Hindlimb muscle (tissue), 1 donor: Measurements from ENCODE around the gene ZNF888. TPM values are rescaled to one million over a fixed set of nuclear protein-coding genes. Genes with fewer than 3 reads are reported as not detected.
"Not testable (repeated sequence)": the region's sequence is repeated elsewhere in the genome, so short reads cannot be mapped to it uniquely, and the experiment has no call there.

Source experiments
- DNase-seq: peaks from one replicate; pipeline ENCODE4 v3.0.0-alpha.2; 2013
- polyA plus RNA-seq: library from polyadenylated mRNA; unstranded; fragments of 120-200 nt; gene quantifications from one replicate; pipeline ENCODE4 v1.2.1, GENCODE V29; 2013; ENCODE audit not compliant: insufficient read length

The ZNF888 gene
- polyA plus RNA-seq, 1 donor: 3.2 TPM

DNA sequence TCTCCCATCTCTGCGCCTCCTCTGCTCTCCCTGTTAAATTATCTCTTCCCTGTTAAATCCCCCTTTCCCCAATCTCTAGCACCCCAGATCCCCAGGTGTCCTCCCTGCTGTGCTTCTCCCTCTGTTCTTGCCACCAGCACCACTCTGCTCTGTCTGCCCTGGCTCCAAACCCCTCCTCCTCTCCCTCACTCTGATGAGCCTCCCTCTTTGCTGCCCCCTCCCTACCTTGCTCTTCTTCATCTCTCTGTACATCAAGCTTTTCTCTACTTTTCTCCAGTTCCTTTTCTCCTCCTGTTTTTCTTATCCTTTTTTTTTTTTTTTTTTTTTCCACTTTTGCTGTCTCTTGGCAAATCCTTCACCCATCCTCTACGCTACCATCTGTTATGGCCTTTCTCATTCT is 18.3 kb upstream of the ZNF888 start:
- not testable (repeated sequence) for DNase-seq

DNA sequence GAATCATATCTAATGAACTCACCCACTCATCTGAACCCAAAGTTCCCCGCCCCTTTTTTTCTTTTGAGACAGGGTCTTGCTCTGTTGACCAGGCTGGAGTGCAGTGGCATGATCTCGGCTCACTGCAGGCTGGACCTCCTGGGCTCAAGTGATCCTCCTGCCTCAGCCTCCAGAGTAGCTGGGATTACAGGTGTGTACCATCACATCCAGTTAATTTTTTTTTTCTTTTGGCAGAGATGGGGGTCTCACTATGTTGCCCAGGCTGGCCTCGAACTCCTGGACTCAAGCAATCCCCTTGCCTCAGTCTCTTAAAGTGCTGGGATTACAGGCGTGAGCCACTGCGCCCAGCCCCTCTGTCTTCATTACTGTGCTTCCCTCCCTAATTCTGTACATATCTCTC is 17.7 kb upstream of the ZNF888 start:
- not testable (repeated sequence) for DNase-seq

DNA sequence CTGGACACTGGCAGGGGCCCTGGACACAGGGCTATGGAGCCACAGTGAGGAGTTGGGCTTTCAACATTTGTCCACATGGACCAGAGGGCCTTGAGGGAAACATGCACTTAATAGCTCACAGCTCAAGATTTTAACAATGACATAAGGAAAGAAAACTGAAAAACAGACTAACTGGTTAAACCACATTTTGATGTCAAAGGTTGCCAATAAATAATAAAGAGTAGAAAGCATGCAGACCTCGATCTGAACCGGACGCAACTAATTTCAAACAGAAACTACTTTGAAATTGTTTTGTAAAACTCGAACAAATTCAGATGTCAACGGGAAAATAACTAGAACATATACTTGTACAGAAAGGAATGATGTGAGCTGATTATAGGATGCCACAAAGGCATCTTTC is 15.5 kb upstream of the ZNF888 start:
- DNase-seq: no peak

DNA sequence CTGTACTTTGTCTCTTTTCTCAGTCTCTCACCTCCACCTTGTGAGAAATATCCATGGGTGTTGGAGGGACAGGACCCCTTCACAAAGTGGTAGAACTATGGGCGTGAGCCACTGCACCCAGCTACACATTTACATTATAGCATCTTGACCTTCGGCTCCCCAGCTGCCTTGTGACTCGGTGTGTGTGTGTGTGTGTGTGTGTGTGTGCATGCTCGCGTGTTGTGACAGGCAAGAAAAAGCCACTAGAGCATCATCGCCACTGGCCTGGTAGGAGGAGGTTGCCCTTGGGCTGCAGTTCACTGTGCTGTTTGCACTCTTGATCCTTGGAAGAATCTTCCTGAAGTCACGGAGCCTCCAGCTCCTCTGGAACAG is 13.7 kb upstream of the ZNF888 start:
- DNase-seq: no peak

DNA sequence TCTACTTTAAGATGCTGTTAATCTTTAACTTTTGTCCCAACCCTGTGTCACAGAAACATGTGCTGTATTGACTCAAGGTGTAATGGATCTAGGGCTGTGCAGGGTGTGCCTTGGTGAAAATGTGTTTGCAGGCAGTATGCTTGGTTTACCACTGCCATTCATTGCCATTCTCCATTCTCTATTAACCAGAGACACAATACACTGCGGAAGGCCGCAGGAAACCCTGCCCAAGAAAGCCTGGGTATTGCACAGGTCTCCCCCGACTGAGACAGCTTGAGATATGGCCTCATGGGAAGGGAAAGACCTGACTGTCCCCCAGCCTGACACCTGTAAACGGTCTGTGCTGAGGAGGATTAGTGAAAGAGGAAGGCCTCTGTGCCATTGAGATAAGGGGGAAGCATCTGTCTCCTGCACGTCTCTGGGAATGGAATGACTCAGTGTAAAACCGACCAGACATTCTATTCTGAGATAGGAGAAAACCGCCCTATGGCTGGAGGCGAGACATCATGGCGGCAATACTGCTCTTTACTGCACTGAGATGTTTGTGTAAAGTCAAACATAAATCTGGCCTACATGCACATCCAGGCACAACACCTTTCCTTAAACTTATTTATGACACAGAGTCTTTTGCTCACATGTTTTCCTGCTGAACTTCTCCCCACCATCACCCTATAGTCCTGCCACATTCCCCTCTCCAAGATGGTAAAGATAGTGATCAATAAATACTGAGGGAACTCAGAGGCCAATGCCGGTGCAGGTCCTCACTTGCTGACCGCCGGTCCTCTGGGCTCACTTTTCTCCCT is 13.1 kb upstream of the ZNF888 start:
- DNase-seq: no peak

GRCh38 chr19:52935434-52935833 is 12.2 kb upstream of the ZNF888 start:
- no peak for DNase-seq

DNA sequence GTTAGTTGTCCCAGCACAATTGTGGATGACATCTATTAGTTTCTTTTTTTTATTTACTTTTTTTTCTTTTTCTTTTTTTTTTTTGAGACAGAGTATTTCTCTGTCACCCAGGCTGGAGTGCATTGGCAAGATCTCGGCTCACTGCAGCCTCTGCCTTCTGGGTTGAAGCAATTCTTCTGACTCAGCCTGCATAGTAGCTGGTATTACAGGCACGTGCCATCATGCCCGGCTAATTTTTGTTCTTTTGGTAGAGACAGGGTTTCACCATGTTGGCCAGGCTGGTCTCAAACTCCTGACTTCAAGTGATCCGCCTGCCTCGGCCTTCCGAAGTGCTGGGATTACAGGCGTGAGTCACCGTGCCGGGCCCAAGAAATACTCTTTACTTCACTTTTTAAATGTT is 1.4 kb upstream of the ZNF888 start:
- DNase-seq: not testable (repeated sequence)

DNA sequence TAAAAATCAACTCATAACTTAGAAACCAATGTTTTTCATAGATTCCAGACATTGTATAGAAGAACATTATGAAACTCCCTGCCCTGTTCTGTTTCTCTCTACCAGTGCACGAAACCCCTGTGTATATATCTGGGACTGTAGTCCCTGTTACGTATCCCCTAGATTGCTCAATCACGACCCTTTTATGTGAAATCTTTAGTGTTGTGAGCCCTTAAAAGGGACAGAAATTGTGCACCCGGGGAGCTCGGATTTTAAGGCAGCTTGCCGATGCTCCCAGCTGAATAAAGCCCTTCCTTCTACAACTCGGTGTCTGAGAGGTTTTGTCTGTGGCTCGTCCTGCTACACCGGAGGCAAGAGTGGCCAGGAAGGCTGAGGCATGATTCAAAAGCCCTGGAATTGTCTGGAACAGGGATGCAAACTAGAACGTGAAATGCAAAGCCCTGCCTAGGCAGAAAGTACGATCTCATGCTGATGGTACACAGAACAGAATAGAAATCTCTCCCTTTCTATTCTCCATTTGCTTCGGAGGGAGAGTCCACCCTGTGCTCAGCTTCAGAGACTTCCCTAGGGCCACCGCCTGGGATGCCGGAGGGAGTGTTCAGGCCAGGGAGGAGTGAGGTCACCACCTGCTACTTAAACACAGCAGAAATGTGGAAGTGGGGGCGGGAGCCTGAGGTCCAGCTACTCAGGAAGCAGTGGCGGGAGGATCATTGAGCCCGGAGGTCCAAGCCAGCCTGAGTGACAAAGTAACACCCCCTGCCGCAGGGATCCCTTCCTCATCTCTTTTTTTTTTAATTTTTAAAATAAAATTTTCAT is 758 bp upstream of the ZNF888 start:
- peak; percentile 15 for DNase-seq

- no peak for DNase-seq
Measured at GRCh38 chr19:52917531-52917930, 5.7 kb downstream of the ZNF888 start.

DNA sequence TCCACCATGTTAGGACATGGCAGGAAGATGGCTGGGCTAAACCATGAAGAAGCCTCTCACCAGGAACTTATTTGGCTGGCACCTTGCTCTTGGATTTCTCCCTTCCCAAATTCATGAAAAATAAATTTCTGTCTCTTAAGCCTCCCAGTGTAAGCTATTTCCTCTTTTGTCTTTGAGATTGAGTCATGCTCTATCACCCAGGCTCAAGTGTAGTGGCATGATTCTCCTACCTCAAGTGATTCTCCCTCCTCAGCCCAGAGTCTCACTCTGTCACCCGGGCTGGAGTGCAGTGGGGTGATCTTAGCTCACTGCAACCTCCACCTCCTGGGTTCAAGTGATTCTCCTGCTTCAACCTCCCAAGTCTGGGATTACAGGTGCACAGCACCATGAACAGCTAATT is 12.6 kb downstream of the ZNF888 start:
- no peak for DNase-seq

GRCh38 chr19:52904052-52904780 is 19.0 kb downstream of the ZNF888 start:
- DNase-seq: not testable (repeated sequence)

DNA sequence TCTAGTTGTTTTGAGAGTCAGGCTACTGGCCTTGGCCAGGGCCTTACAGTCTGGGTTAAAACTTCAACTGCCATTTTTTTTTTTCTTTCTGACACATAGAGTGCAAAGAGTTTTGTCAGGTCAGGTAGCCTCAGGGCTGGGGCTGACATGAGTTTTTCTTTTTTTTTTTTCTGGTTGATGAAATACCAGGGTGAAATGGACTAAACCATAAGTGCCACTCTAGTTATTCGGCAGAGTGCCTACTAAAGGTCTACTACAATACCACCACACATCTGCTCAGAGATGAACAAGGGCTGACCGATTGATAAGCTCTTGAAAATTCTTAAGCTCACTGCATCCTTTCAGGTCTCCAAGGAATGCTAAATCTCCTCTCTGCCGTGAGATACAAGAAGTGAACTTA is 21.4 kb downstream of the ZNF888 start:
- DNase-seq: no peak

DNA sequence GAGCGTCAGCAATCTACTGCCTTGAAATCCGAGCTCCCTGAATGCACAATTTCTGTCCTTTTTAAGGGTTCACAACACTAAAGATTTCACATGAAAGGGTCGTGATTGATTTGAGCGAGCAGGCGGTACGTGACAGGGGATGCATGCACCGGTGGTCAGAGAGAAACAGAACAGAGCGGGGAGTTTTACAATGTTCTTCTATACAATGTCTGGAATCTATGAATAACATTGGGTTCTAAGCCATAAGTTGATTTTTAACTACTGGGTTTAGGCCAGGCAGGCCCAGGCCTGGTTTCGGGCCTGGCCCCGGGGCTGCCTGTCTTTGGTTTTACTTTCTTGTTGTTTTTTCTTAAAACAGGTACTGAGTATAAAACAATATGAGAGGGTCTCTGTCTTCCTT is 24.6 kb downstream of the ZNF888 start:
- not testable (repeated sequence) for DNase-seq

- no peak for DNase-seq
Measured at GRCh38 chr19:52898101-52898500, 25.1 kb downstream of the ZNF888 start.

- DNase-seq: peak; percentile 95
Measured at GRCh38 chr19:52897138-52897935, 25.9 kb downstream of the ZNF888 start, which contains the start of gene ZNF320. Gene ZNF320 (minus strand): TSS chr19:52897635. CDS start chr19:52890255, 7,380 bp downstream.

DNA sequence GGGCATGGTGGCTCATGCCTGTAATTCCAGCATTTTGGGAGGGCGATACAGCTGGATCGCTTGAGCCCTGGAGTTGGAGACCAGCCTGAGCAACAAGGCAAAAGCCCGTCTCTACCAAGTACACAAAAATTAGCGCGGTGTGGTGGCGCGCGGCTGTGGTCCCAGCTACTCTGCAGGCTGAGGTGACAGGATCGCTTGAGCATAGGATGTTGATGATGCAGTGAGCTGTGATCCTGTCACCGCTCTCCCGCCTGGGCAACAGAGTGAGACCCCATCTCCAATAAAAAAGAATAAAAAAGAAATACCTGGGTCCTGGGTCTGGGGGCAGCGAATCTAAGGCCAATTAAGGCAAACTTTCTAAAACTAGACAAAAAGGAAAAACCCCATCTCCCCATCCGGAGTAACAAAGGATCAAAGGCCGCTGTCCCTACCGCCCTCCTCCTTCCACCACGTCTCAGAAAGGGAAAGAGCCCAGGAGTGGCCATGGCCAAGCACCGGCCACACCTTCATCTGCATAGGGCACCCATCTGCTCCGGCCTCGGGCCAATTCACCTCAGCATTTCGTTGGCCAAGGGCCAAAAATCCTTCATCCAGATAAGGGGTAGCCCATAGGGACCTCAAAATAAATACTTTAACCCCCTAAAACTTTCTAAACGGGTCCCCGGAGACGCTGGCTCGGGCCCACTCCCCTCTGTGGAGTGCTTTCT is 26.6 kb downstream of the ZNF888 start:
- no peak for DNase-seq

- DNase-seq: no peak
Measured at GRCh38 chr19:52891336-52891735, 31.9 kb downstream of the ZNF888 start.

DNA sequence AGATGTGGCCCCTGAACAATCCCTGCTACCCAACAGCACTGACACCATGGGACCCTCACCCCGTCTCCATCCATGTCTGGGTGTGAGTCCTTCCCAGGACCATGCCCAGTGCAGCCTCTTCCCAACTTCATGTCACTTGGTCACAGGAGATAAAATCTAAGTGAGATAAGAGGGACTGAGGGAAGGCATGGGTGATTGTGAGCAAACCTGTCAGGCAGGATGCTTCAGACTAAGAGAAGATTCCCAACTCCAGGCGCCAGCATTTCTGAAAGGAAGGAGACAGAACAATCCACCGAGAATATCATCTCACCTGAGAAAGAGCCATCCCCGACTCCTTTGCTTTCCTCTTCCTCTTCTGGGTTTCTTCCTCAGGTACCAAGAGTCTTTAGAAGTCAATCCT is 33.3 kb downstream of the ZNF888 start:
- no peak for DNase-seq

- DNase-seq: no peak
Measured at GRCh38 chr19:52889076-52889475, 34.2 kb downstream of the ZNF888 start.

DNA sequence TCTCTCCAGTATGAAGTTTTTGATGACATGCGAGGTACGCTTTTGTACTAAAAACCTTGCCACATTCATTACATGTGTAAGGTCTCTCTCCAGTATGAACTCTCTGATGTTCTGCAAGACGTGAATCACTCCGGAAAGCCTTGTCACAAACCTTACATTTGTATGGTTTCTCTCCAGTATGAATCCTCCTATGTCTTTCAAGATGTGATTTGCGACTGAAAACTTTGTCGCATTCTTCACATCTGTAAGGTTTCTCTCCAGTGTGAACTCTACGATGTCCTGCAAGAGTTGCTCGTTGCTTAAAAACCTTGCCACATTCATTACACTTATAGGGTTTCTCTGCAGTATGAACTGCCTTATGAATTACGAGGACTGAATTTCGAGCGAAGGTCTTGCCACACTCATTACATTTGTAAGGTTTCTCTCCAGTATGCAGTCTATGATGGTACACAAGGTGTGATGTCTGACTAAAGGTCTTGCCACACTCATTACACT is 42.3 kb downstream of the ZNF888 start:
- DNase-seq: no peak

- not testable (repeated sequence) for DNase-seq
Measured at GRCh38 chr19:52872996-52873395, 50.2 kb downstream of the ZNF888 start.
